Hindlimb muscle (tissue), 1 donor: Measurements from ENCODE around the gene MAOB. TPM values are rescaled to one million over a fixed set of nuclear protein-coding genes. Genes with fewer than 3 reads are reported as not detected.

Experiments used
- polyA plus RNA-seq: library from polyadenylated mRNA; unstranded; fragments of 120-200 nt; gene quantifications from one replicate; pipeline ENCODE4 v1.2.1, GENCODE V29; 2013; ENCODE audit not compliant: insufficient read length

MAOB gene
- polyA plus RNA-seq, 1 donor, result 0.35 TPM

Other genes with a start within 250 kb of the MAOB start
- 0.58 TPM for gene MAOA, start 226.2 kb downstream of the MAOB start, polyA plus RNA-seq
- gene NDP, start 90.9 kb upstream of the MAOB start, polyA plus RNA-seq, result 1.1 TPM